ENCODE measurements around the gene IRF8.

DNA sequence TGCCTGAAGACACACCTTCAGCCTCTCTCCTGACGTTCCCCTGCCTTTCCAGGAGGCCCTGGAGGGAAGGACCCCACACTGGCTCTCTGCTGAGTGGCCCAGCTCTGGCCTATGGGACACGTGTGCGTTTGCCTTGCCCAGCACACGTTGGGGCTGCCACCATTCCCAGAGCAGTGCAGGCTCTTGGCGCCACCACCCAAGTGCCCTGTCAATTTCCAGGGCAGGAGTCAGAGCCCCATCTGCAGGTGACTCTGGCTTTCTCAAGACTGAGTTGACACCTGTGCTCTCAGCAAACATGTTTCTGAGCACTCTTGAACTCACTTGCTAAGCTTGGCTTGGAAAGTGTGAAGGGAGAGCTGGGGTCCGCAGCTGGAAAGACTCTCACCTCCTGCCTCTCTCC is 4.7 kb upstream of the IRF8 start:
- TF ChIP-seq, protein P1, sequence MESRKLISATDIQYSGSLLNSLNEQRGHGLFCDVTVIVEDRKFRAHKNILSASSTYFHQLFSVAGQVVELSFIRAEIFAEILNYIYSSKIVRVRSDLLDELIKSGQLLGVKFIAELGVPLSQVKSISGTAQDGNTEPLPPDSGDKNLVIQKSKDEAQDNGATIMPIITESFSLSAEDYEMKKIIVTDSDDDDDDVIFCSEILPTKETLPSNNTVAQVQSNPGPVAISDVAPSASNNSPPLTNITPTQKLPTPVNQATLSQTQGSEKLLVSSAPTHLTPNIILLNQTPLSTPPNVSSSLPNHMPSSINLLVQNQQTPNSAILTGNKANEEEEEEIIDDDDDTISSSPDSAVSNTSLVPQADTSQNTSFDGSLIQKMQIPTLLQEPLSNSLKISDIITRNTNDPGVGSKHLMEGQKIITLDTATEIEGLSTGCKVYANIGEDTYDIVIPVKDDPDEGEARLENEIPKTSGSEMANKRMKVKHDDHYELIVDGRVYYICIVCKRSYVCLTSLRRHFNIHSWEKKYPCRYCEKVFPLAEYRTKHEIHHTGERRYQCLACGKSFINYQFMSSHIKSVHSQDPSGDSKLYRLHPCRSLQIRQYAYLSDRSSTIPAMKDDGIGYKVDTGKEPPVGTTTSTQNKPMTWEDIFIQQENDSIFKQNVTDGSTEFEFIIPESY (IDR thresholded peaks at IDR 0.05; ENCODE audit: borderline replicate concordance, low read depth): no peak
- TF ChIP-seq NRF1 (IDR thresholded peaks at IDR 0.05; ENCODE audit: low read depth, low read length) (no peak), RXRA (IDR thresholded peaks at IDR 0.05; ENCODE audit: borderline replicate concordance, low read depth) (no peak), EZH2phosphoT487 (IDR thresholded peaks at IDR 0.05; ENCODE audit: borderline replicate concordance, low read depth) (no peak), EP300 (IDR thresholded peaks at IDR 0.05; ENCODE audit: borderline replicate concordance in 1 of 2, low read depth in 1 of 2, low read length in 1 of 2) (no peak), FOSL2 (IDR thresholded peaks at IDR 0.05; ENCODE audit: borderline replicate concordance, low read depth) (no peak), POLR2AphosphoS5 (IDR thresholded peaks at IDR 0.05; ENCODE audit: low read depth, low read length) (no peak)
- TF ChIP-seq, protein P2, sequence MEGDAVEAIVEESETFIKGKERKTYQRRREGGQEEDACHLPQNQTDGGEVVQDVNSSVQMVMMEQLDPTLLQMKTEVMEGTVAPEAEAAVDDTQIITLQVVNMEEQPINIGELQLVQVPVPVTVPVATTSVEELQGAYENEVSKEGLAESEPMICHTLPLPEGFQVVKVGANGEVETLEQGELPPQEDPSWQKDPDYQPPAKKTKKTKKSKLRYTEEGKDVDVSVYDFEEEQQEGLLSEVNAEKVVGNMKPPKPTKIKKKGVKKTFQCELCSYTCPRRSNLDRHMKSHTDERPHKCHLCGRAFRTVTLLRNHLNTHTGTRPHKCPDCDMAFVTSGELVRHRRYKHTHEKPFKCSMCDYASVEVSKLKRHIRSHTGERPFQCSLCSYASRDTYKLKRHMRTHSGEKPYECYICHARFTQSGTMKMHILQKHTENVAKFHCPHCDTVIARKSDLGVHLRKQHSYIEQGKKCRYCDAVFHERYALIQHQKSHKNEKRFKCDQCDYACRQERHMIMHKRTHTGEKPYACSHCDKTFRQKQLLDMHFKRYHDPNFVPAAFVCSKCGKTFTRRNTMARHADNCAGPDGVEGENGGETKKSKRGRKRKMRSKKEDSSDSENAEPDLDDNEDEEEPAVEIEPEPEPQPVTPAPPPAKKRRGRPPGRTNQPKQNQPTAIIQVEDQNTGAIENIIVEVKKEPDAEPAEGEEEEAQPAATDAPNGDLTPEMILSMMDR (IDR thresholded peaks at IDR 0.05): no peak

Data from SK-N-SH (cell line).